WTC11 (cell line): Measurements from ENCODE around the gene ANXA6. TPM values are rescaled to one million over a fixed set of nuclear protein-coding genes. Genes with fewer than 3 reads are reported as not detected.

Experiments
- ATAC-seq: fragments of 200-7000 bp; cut with Tn5 transposase; 2 replicates; pipeline ENCODE4 v1.10.0; 2021; ENCODE audit warnings: mild to moderate bottlenecking, moderate library complexity
- CTCF ChIA-PET: fragments of 300-600 bp; sonication (Branson Sonifier 250); formaldehyde crosslinking; loops from one replicate; lab custom pipeline; 2021; ENCODE audit warnings: antibody characterized with exemption; lab: Charles Lee
- POLR2A ChIA-PET: fragments of 350-600 bp; sonication (Branson Sonifier 250); formaldehyde crosslinking; loops from one replicate; lab custom pipeline; 2021; ENCODE audit warnings: antibody characterized with exemption; lab: Charles Lee
- DNase-seq: peaks from one replicate; pipeline ENCODE4 v3.0.0; 2021; ENCODE audit warnings: low spot score
- H3K27ac Mint-ChIP-seq: 2 replicates; pipeline ENCODE4 v1.8.0; 2021; ENCODE audit warnings: mixed read lengths
- H3K27me3 Mint-ChIP-seq: 2 replicates; pipeline ENCODE4 v1.8.0; 2021; ENCODE audit warnings: low read depth, mild to moderate bottlenecking, moderate library complexity, mixed read lengths
- H3K36me3 Mint-ChIP-seq: 2 replicates; pipeline ENCODE4 v1.8.0; 2021; ENCODE audit warnings: mixed read lengths
- H3K4me1 Mint-ChIP-seq: 2 replicates; pipeline ENCODE4 v1.8.0; 2022; ENCODE audit warnings: mixed read lengths
- H3K4me3 Mint-ChIP-seq: 2 replicates; pipeline ENCODE4 v1.8.0; 2021; ENCODE audit warnings: mild to moderate bottlenecking, moderate library complexity, mixed read lengths
- H3K9me3 Mint-ChIP-seq: 2 replicates; pipeline ENCODE4 v1.8.0; 2021; ENCODE audit warnings: mixed read lengths
- ATF6 ChIP-seq: sonication (generic); formaldehyde crosslinking; IDR thresholded peaks from 2 replicates; pipeline ENCODE4 v1.8.1; 2023; ENCODE audit warnings: mild to moderate bottlenecking, missing genetic modification reagents
- CBFB ChIP-seq: sonication (generic); formaldehyde crosslinking; IDR thresholded peaks from 2 replicates; pipeline ENCODE4 v1.8.1; 2022; ENCODE audit warnings: mild to moderate bottlenecking, low read depth, missing genetic modification reagents
- CREB1 ChIP-seq: sonication (generic); formaldehyde crosslinking; IDR thresholded peaks from 2 replicates; pipeline ENCODE4 v1.8.0; 2023; ENCODE audit warnings: mild to moderate bottlenecking, missing genetic modification reagents
- CTCF ChIP-seq: fragments of 200-600 bp; IDR thresholded peaks from 2 replicates; pipeline ENCODE4 v1.8.0; 2022; ENCODE audit warnings: antibody characterized with exemption
- ESRRA ChIP-seq: sonication (generic); formaldehyde crosslinking; IDR thresholded peaks from 2 replicates; pipeline ENCODE4 v1.8.1; 2022; ENCODE audit warnings: mild to moderate bottlenecking, missing genetic modification reagents, borderline replicate concordance
- FOXP4 ChIP-seq: sonication (generic); formaldehyde crosslinking; IDR thresholded peaks from 2 replicates; pipeline ENCODE4 v1.8.0; 2022; ENCODE audit warnings: mild to moderate bottlenecking, missing genetic modification reagents
- GRHL2 ChIP-seq: fragments of 250-450 bp; sonication (Bioruptor Pico); IDR thresholded peaks from 2 replicates; pipeline ENCODE4 v1.8.0; 2022; ENCODE audit warnings: mild to moderate bottlenecking, moderate library complexity; ENCODE audit not compliant: insufficient replicate concordance, severe bottlenecking
- MLX ChIP-seq: sonication (generic); formaldehyde crosslinking; IDR thresholded peaks from 2 replicates; pipeline ENCODE4 v1.8.1; 2023; ENCODE audit warnings: mild to moderate bottlenecking, missing genetic modification reagents, moderate library complexity
- SMAD3 ChIP-seq: sonication (generic); formaldehyde crosslinking; IDR thresholded peaks from 2 replicates; pipeline ENCODE4 v1.8.0; 2022; ENCODE audit warnings: missing genetic modification reagents, mild to moderate bottlenecking, borderline replicate concordance
- ZNF281 ChIP-seq: sonication (generic); formaldehyde crosslinking; IDR thresholded peaks from 2 replicates; pipeline ENCODE4 v1.8.0; 2023; ENCODE audit warnings: mild to moderate bottlenecking, missing genetic modification reagents
- ZNF416 ChIP-seq: fragments of 250-450 bp; sonication (Bioruptor Pico); IDR thresholded peaks from 2 replicates; pipeline ENCODE4 v1.9.0; 2021; ENCODE audit warnings: mild to moderate bottlenecking, inconsistent platforms
- ZNF423 ChIP-seq: fragments of 250-450 bp; sonication (Bioruptor Pico); IDR thresholded peaks from 2 replicates; pipeline ENCODE4 v2.1.2; 2022; ENCODE audit warnings: mild to moderate bottlenecking, moderate library complexity
- ZNF425 ChIP-seq: fragments of 250-450 bp; sonication (Bioruptor Pico); conservative IDR thresholded peaks from 2 replicates; pipeline ENCODE4 v1.9.0; 2021; ENCODE audit warnings: mild to moderate bottlenecking
- ZNF532 ChIP-seq: fragments of 250-450 bp; sonication (Bioruptor Pico); IDR thresholded peaks from 2 replicates; pipeline ENCODE4 v1.9.0; 2021; ENCODE audit warnings: mild to moderate bottlenecking, borderline replicate concordance
- total RNA-seq: library from RNA; stranded (reverse); gene quantifications from 3 replicates; pipeline ENCODE4 v1.2.3, GENCODE V29; 2021
- TF ChIP-seq, protein P1 (sequence below): sonication (generic); formaldehyde crosslinking; IDR thresholded peaks from 2 replicates; pipeline ENCODE4 v1.8.1; 2023; ENCODE audit warnings: mild to moderate bottlenecking, moderate library complexity, missing genetic modification reagents
- TF ChIP-seq, protein P2 (sequence below): sonication (generic); formaldehyde crosslinking; conservative IDR thresholded peaks from 2 replicates; pipeline ENCODE4 v1.8.1; 2022; ENCODE audit warnings: mild to moderate bottlenecking, missing genetic modification reagents

The ANXA6 gene
- total RNA-seq, 1 experiment from 2014 or later, result 92.8 TPM

DNA sequence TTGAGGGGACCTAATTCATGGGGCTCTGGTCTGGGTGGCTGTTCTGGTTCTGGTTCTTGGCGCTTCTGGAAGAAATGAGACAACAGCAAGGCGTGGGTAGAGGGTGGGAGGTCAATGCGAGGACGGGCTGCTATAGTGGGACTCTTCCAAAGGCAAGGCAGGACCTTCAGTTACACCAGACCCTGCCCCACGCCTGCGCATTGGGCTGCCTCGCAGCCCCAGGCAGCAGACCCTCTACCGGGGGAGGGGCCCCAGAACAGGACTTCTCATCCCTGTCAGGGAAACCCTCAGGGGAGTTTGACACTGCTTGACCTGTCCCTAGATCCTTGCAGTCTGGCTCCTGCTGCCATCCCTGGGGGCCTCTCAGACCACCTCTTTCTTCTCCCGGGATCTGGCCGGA is 47.8 kb upstream of the ANXA6 start (continued):
- TF ChIP-seq FOXP4 (CRISPR knock-in tag) (no peak), ZNF423 (CRISPR knock-in tag) (no peak), ZNF532 (CRISPR knock-in tag) (no peak), CREB1 (CRISPR knock-in tag) (no peak)

GRCh38 chr5:151204051-151204450 is 46.5 kb upstream of the ANXA6 start:
- DNase-seq (no peak), ATAC-seq (no peak)
- CTCF ChIA-PET, result no interaction called here
- no peaks in the 10 kb centered on the region for H3K36me3 Mint-ChIP-seq
- H3K9me3 Mint-ChIP-seq, result no peaks in the 10 kb centered on the region
- H3K4me1 Mint-ChIP-seq, result no peaks in the 10 kb centered on the region
- H3K27ac Mint-ChIP-seq, result no peak overlapping the region
- POLR2A ChIA-PET, result no interaction called here
- no peak overlapping the region for H3K4me3 Mint-ChIP-seq
- no peaks in the 10 kb centered on the region for H3K27me3 Mint-ChIP-seq
- TF ChIP-seq ZNF425 (CRISPR knock-in tag) (no peak), CBFB (CRISPR knock-in tag) (no peak), CREB1 (CRISPR knock-in tag) (no peak), ZNF416 (CRISPR knock-in tag) (no peak), CTCF (no peak), ZNF281 (CRISPR knock-in tag) (no peak), GRHL2 (CRISPR knock-in tag) (no peak), ESRRA (no peak), MLX (CRISPR knock-in tag) (no peak), ATF6 (CRISPR knock-in tag) (no peak), SMAD3 (CRISPR knock-in tag) (no peak)
- TF ChIP-seq, protein P1, sequence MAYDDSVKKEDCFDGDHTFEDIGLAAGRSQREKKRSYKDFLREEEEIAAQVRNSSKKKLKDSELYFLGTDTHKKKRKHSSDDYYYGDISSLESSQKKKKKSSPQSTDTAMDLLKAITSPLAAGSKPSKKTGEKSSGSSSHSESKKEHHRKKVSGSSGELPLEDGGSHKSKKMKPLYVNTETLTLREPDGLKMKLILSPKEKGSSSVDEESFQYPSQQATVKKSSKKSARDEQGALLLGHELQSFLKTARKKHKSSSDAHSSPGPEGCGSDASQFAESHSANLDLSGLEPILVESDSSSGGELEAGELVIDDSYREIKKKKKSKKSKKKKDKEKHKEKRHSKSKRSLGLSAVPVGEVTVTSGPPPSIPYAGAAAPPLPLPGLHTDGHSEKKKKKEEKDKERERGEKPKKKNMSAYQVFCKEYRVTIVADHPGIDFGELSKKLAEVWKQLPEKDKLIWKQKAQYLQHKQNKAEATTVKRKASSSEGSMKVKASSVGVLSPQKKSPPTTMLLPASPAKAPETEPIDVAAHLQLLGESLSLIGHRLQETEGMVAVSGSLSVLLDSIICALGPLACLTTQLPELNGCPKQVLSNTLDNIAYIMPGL (CRISPR knock-in tag), result no peak
- TF ChIP-seq, protein P2, sequence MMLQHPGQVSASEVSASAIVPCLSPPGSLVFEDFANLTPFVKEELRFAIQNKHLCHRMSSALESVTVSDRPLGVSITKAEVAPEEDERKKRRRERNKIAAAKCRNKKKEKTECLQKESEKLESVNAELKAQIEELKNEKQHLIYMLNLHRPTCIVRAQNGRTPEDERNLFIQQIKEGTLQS (CRISPR knock-in tag), result no peak
